GM23338 (cell line): ENCODE measurements around the gene TBCD. TPM values are rescaled to one million over a fixed set of nuclear protein-coding genes. Genes with fewer than 3 reads are reported as not detected.

ENCODE experiments used
- ATAC-seq: fragments of 200-7000 bp; cut with Tn5 transposase; 3 replicates; pipeline ENCODE4 v1.9.1; 2020
- DNase-seq: peaks from one replicate; pipeline ENCODE4 v3.0.0-alpha.2; 2015; ENCODE audit warnings: low spot score
- H2AFZ ChIP-seq: fragments of 200-600 bp; sonication (generic); 2 replicates; pipeline ENCODE4 v1.8.0; 2016; ENCODE audit warnings: antibody characterized with exemption, mild to moderate bottlenecking, moderate library complexity
- H3F3A ChIP-seq: fragments of 200-600 bp; sonication (generic); replicated peaks from 2 replicates; pipeline ENCODE4 v1.8.0; 2017; ENCODE audit warnings: antibody characterized with exemption, mixed run types, low read depth
- H3K27ac ChIP-seq: fragments of 200-600 bp; sonication (generic); 2 replicates; pipeline ENCODE4 v1.6.1; 2016; ENCODE audit warnings: low read depth
- H3K27me3 ChIP-seq: fragments of 200-600 bp; sonication (generic); 2 replicates; pipeline ENCODE4 v1.8.0; 2016; ENCODE audit warnings: mild to moderate bottlenecking, mixed run types, moderate library complexity; ENCODE audit not compliant: insufficient read depth
- H3K36me3 ChIP-seq: fragments of 200-600 bp; sonication (generic); 2 replicates; pipeline ENCODE4 v1.8.0; 2016; ENCODE audit warnings: mild to moderate bottlenecking; ENCODE audit not compliant: insufficient read depth
- H3K4me1 ChIP-seq: fragments of 200-600 bp; sonication (generic); 2 replicates; pipeline ENCODE4 v1.8.0; 2016; ENCODE audit warnings: mild to moderate bottlenecking, moderate library complexity; ENCODE audit not compliant: insufficient read depth
- H3K4me2 ChIP-seq: fragments of 200-600 bp; sonication (generic); 2 replicates; pipeline ENCODE4 v1.7.1; 2017; ENCODE audit warnings: mixed run types
- H3K4me3 ChIP-seq: fragments of 200-600 bp; sonication (generic); 2 replicates; pipeline ENCODE4 v1.6.1; 2016; ENCODE audit warnings: mixed run types
- H3K79me2 ChIP-seq: fragments of 200-600 bp; sonication (generic); replicated peaks from 2 replicates; pipeline ENCODE4 v1.8.0; 2017; ENCODE audit warnings: mild to moderate bottlenecking; ENCODE audit not compliant: insufficient read depth
- H3K9me2 ChIP-seq: fragments of 200-600 bp; sonication (generic); 2 replicates; pipeline ENCODE4 v1.8.0; 2017; ENCODE audit not compliant: insufficient read depth
- H4K20me1 ChIP-seq: fragments of 200-600 bp; sonication (generic); replicated peaks from 2 replicates; pipeline ENCODE4 v1.8.0; 2017; ENCODE audit warnings: mild to moderate bottlenecking; ENCODE audit not compliant: insufficient read depth
- H3K27ac Mint-ChIP-seq: 2 replicates; pipeline ENCODE4 v1.8.0; 2020; ENCODE audit warnings: inconsistent platforms, mild to moderate bottlenecking, moderate library complexity, mixed read lengths
- H3K27me3 Mint-ChIP-seq: 3 replicates; pipeline ENCODE4 v1.8.0; 2022; ENCODE audit warnings: low read depth, mild to moderate bottlenecking, moderate library complexity, mixed read lengths, inconsistent platforms; ENCODE audit not compliant: insufficient read depth, poor library complexity
- H3K36me3 Mint-ChIP-seq: 3 replicates; pipeline ENCODE4 v1.8.0; 2021; ENCODE audit warnings: low read depth, mild to moderate bottlenecking, inconsistent platforms, moderate library complexity, mixed read lengths
- H3K4me1 Mint-ChIP-seq: 3 replicates; pipeline ENCODE4 v1.8.0; 2020; ENCODE audit warnings: mild to moderate bottlenecking, inconsistent platforms, mixed read lengths
- H3K4me3 Mint-ChIP-seq: 3 replicates; pipeline ENCODE4 v1.8.0; 2021; ENCODE audit warnings: moderate library complexity, mild to moderate bottlenecking, inconsistent platforms, mixed read lengths
- H3K9me3 Mint-ChIP-seq: 3 replicates; pipeline ENCODE4 v1.8.0; 2020; ENCODE audit warnings: moderate library complexity, mild to moderate bottlenecking, inconsistent platforms, mixed read lengths
- REST ChIP-seq: IDR thresholded peaks from one replicate; pipeline ENCODE4 v1.6.1; 2018; ENCODE audit warnings: antibody characterized with exemption; ENCODE audit not compliant: unreplicated experiment
- STAT1 ChIP-seq: IDR thresholded peaks from one replicate; pipeline ENCODE4 v1.6.1; 2016; ENCODE audit warnings: antibody characterized with exemption; ENCODE audit not compliant: unreplicated experiment
- ZNF114 ChIP-seq: fragments of 250-450 bp; sonication (Bioruptor Pico); IDR thresholded peaks from 2 replicates; pipeline ENCODE4 v1.5.0; 2020; ENCODE audit warnings: mild to moderate bottlenecking, moderate library complexity
- ZNF331 ChIP-seq: fragments of 250-450 bp; sonication (Bioruptor Pico); IDR thresholded peaks from 2 replicates; pipeline ENCODE4 v1.5.0; 2020; ENCODE audit warnings: low read depth, mild to moderate bottlenecking, moderate library complexity
- polyA plus RNA-seq: library from polyadenylated mRNA; unstranded; fragments of >200 nt; fragmentation: Nextera tagmentation; extraction: Ambion mirVana; gene quantifications from 2 replicates; pipeline ENCODE4 v1.2.1, GENCODE V29; 2016
- total RNA-seq: library from RNA; depleted of rRNA; stranded (reverse); fragments of >200 nt; shearing (Covaris generic); gene quantifications from 2 replicates; pipeline ENCODE4 v1.2.3, GENCODE V29; 2014
- TF ChIP-seq, protein P1 (sequence below): fragments of 250-450 bp; sonication (Bioruptor Pico); IDR thresholded peaks from 2 replicates; pipeline ENCODE4 v1.5.0; 2020; ENCODE audit warnings: mild to moderate bottlenecking, moderate library complexity
- TF ChIP-seq, protein P2 (sequence below): IDR thresholded peaks from 2 replicates; pipeline ENCODE4 v1.6.1; 2016; ENCODE audit warnings: antibody characterized with exemption

TBCD gene
- total and polyA plus RNA-seq, 2 experiments from 2014 or later = 75.0 to 116 TPM

DNA sequence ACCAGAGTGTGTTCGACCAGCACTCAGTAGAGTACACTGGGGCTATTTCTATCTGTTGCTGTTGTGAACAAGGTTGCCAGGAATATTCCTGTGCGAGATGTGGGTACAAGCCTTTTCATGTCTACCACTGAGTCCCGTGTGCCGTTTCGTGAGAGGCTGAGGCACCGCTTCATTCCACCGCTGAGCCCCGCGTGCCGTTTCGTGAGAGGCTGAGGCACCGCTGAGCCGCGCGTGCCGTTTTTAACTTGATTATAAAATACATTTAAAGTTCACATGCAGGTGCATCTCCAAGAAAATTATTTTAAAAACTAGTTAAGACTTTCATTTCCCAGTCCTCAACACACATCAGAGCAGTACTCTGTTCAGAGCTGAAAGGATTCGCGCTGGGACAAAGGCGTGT is 166.6 kb downstream of the TBCD start (continued):
- TF ChIP-seq, protein P1, sequence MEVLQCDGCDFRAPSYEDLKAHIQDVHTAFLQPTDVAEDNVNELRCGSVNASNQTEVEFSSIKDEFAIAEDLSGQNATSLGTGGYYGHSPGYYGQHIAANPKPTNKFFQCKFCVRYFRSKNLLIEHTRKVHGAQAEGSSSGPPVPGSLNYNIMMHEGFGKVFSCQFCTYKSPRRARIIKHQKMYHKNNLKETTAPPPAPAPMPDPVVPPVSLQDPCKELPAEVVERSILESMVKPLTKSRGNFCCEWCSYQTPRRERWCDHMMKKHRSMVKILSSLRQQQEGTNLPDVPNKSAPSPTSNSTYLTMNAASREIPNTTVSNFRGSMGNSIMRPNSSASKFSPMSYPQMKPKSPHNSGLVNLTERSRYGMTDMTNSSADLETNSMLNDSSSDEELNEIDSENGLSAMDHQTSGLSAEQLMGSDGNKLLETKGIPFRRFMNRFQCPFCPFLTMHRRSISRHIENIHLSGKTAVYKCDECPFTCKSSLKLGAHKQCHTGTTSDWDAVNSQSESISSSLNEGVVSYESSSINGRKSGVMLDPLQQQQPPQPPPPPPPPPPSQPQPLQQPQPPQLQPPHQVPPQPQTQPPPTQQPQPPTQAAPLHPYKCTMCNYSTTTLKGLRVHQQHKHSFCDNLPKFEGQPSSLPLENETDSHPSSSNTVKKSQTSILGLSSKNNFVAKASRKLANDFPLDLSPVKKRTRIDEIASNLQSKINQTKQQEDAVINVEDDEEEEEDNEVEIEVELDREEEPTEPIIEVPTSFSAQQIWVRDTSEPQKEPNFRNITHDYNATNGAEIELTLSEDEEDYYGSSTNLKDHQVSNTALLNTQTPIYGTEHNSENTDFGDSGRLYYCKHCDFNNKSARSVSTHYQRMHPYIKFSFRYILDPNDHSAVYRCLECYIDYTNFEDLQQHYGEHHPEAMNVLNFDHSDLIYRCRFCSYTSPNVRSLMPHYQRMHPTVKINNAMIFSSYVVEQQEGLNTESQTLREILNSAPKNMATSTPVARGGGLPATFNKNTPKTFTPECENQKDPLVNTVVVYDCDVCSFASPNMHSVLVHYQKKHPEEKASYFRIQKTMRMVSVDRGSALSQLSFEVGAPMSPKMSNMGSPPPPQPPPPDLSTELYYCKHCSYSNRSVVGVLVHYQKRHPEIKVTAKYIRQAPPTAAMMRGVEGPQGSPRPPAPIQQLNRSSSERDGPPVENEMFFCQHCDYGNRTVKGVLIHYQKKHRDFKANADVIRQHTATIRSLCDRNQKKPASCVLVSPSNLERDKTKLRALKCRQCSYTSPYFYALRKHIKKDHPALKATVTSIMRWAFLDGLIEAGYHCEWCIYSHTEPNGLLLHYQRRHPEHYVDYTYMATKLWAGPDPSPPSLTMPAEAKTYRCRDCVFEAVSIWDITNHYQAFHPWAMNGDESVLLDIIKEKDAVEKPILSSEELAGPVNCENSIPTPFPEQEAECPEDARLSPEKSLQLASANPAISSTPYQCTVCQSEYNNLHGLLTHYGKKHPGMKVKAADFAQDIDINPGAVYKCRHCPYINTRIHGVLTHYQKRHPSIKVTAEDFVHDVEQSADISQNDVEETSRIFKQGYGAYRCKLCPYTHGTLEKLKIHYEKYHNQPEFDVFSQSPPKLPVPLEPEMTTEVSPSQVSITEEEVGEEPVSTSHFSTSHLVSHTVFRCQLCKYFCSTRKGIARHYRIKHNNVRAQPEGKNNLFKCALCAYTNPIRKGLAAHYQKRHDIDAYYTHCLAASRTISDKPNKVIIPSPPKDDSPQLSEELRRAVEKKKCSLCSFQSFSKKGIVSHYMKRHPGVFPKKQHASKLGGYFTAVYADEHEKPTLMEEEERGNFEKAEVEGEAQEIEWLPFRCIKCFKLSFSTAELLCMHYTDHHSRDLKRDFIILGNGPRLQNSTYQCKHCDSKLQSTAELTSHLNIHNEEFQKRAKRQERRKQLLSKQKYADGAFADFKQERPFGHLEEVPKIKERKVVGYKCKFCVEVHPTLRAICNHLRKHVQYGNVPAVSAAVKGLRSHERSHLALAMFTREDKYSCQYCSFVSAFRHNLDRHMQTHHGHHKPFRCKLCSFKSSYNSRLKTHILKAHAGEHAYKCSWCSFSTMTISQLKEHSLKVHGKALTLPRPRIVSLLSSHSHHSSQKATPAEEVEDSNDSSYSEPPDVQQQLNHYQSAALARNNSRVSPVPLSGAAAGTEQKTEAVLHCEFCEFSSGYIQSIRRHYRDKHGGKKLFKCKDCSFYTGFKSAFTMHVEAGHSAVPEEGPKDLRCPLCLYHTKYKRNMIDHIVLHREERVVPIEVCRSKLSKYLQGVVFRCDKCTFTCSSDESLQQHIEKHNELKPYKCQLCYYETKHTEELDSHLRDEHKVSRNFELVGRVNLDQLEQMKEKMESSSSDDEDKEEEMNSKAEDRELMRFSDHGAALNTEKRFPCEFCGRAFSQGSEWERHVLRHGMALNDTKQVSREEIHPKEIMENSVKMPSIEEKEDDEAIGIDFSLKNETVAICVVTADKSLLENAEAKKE (CRISPR knock-in tag) = no peak
- TF ChIP-seq, protein P2, sequence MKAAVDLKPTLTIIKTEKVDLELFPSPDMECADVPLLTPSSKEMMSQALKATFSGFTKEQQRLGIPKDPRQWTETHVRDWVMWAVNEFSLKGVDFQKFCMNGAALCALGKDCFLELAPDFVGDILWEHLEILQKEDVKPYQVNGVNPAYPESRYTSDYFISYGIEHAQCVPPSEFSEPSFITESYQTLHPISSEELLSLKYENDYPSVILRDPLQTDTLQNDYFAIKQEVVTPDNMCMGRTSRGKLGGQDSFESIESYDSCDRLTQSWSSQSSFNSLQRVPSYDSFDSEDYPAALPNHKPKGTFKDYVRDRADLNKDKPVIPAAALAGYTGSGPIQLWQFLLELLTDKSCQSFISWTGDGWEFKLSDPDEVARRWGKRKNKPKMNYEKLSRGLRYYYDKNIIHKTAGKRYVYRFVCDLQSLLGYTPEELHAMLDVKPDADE = no peak
- TF ChIP-seq ZNF331 (CRISPR knock-in tag) (no peak), ZNF114 (CRISPR knock-in tag) (no peak)

DNA sequence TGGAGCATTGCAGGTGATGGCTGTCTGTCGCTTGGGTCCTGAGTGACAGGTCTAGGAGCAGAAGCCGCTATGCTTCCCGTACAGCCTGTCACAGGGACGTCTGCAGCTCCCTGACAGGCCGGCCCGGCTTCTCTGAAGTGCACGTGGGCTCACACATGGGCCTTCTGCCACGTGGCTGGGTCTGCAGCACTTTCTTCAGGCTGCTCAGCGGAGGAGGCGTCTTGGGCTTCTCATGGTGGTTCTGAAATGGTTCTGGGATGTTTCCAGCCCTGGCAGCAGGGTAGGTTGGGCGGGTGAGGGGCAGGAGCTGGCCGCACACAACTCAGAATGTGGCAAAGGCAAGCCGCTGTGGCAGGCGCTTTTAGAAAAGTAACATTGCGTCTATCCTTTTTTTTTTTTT is 168.3 kb downstream of the TBCD start:
- no peak overlapping the region for H3K4me2 ChIP-seq
- H3K4me3 Mint-ChIP-seq = no peak overlapping the region
- H3K27ac Mint-ChIP-seq = no peak overlapping the region
- TF ChIP-seq REST = no peak
- TF ChIP-seq STAT1 = no peak
- TF ChIP-seq, protein P2 = no peak
- peaks cover 3% of the 10 kb centered on the region; the same call in 1 of the 2 replicates for H3K79me2 ChIP-seq
- no peaks in the 10 kb centered on the region for H3K27me3 ChIP-seq
- ATAC-seq = no peak
- no peak for DNase-seq
- H3K4me1 Mint-ChIP-seq = no peaks in the 10 kb centered on the region; the same call in 2 of the 3 replicates
- H3K9me2 ChIP-seq = no peaks in the 10 kb centered on the region
- H3K9me3 Mint-ChIP-seq = no peaks in the 10 kb centered on the region
- H2AFZ ChIP-seq = no peak overlapping the region
- H3F3A ChIP-seq = no peaks in the 10 kb centered on the region
- H4K20me1 ChIP-seq = 0 out of 2 replicates have a peak, but pooled peaks cover 2% of the 10 kb centered on the region
- no peak overlapping the region for H3K27ac ChIP-seq
- H3K36me3 ChIP-seq = 0 out of 2 replicates have a peak, but pooled peaks cover 11% of the 10 kb centered on the region
- H3K4me1 ChIP-seq = no peaks in the 10 kb centered on the region
- H3K4me3 ChIP-seq = no peak overlapping the region
- H3K27me3 Mint-ChIP-seq = no peaks in the 10 kb centered on the region
- peaks cover 39% of the 10 kb centered on the region for H3K36me3 Mint-ChIP-seq
